Parathyroid adenoma (tissue), 2 donors: ENCODE results near the gene ZNF688.
A peak's percentile ranks its signal among the peaks of the same experiment; 100 is the strongest.

Source experiments
- H2AFZ ChIP-seq: fragments of 300-600 bp; sonication (generic); one replicate; pipeline ENCODE4 v1.7.0; 2017; ENCODE audit warnings: antibody characterized with exemption, mild to moderate bottlenecking
- H3K27ac ChIP-seq: fragments of 300-600 bp; sonication (generic); one replicate; pipeline ENCODE4 v1.7.0; 2017
- H3K27me3 ChIP-seq: fragments of 300-600 bp; sonication (generic); one replicate; pipeline ENCODE4 v1.7.0; 2017; ENCODE audit warnings: low read length; ENCODE audit not compliant: control insufficient read depth, insufficient read depth
- H3K36me3 ChIP-seq: fragments of 300-600 bp; sonication (generic); one replicate; pipeline ENCODE4 v1.7.0; 2017; ENCODE audit warnings: low read length; ENCODE audit not compliant: control insufficient read depth, insufficient read depth
- H3K4me1 ChIP-seq: fragments of 300-600 bp; sonication (generic); one replicate; pipeline ENCODE4 v1.7.0; 2017; ENCODE audit warnings: control low read depth
- H3K4me2 ChIP-seq: fragments of 300-600 bp; sonication (generic); one replicate; pipeline ENCODE4 v1.7.0; 2017; ENCODE audit warnings: low read length
- H3K4me3 ChIP-seq: fragments of 300-600 bp; sonication (generic); one replicate; pipeline ENCODE4 v1.7.0; 2017; ENCODE audit warnings: low read depth, low read length
- H3K79me2 ChIP-seq: fragments of 300-600 bp; sonication (generic); one replicate; pipeline ENCODE4 v1.7.0; 2017; ENCODE audit warnings: control low read depth
- H3K9ac ChIP-seq: fragments of 300-600 bp; sonication (generic); one replicate; pipeline ENCODE4 v1.7.0; 2017; ENCODE audit warnings: mild to moderate bottlenecking
- H3K9me3 ChIP-seq: fragments of 300-600 bp; sonication (generic); one replicate; pipeline ENCODE4 v1.7.0; 2017; ENCODE audit warnings: low read length; ENCODE audit not compliant: control insufficient read depth
- CTCF ChIP-seq: fragments of 300-600 bp; sonication (generic); IDR thresholded peaks from one replicate; pipeline ENCODE4 v1.7.0; 2017; ENCODE audit warnings: antibody characterized with exemption, mild to moderate bottlenecking
- donor health status: primary hyperparathyroidism.

ZNF688 gene

GRCh38 chr16:30527635-30528178 lies 43.8 kb downstream of the ZNF688 start:
- no peaks in the 10 kb centered on the region for H3K36me3 ChIP-seq
- H3K9me3 ChIP-seq, result no peaks in the 10 kb centered on the region
- peaks cover 5% of the 10 kb centered on the region for H3K79me2 ChIP-seq
- H3K4me1 ChIP-seq, result peaks cover 8% of the 10 kb centered on the region
- peak overlapping the region; percentile 76 for H3K4me2 ChIP-seq
- peak overlapping the region; percentile 97 for H3K4me3 ChIP-seq
- no peak overlapping the region for H3K9ac ChIP-seq
- no peak for TF ChIP-seq CTCF
- H3K27me3 ChIP-seq, result no peaks in the 10 kb centered on the region
- H2AFZ ChIP-seq, result peak overlapping the region; percentile 99
- H3K27ac ChIP-seq, result peak overlapping the region; percentile 100

- H3K4me1 ChIP-seq, result peaks cover 12% of the 10 kb centered on the region
- peak overlapping the region; percentile 97 for H3K4me3 ChIP-seq
- no peaks in the 10 kb centered on the region for H3K79me2 ChIP-seq
- H3K27ac ChIP-seq, result peak overlapping the region; percentile 100
- H3K36me3 ChIP-seq, result no peaks in the 10 kb centered on the region
- H3K27me3 ChIP-seq, result no peaks in the 10 kb centered on the region
- H3K4me2 ChIP-seq, result peak overlapping the region; percentile 94
- H3K9me3 ChIP-seq, result no peaks in the 10 kb centered on the region
- peak overlapping the region; percentile 99 for H2AFZ ChIP-seq
- TF ChIP-seq CTCF, result peak; percentile 33
- peak overlapping the region; percentile 99 for H3K9ac ChIP-seq
Observed at GRCh38 chr16:30526823-30527634, 44.5 kb downstream of the ZNF688 start.

- peak within 1 kb of the TSS; percentile 94 for H3K4me2 ChIP-seq
- no peaks in the 10 kb centered on the region for H3K27me3 ChIP-seq
- no peaks in the 10 kb centered on the region for H3K36me3 ChIP-seq
- H3K9ac ChIP-seq, result peak within 1 kb of the TSS; percentile 99
- H3K27ac ChIP-seq, result peak within 1 kb of the TSS; percentile 100
- H3K4me3 ChIP-seq, result peak within 1 kb of the TSS; percentile 97
- no peaks in the 10 kb centered on the region for H3K79me2 ChIP-seq
- H3K9me3 ChIP-seq, result no peaks in the 10 kb centered on the region
- no peak for TF ChIP-seq CTCF
- peak within 1 kb of the TSS; percentile 99 for H2AFZ ChIP-seq
- peaks cover 13% of the 10 kb centered on the region for H3K4me1 ChIP-seq
Observed at GRCh38 chr16:30526137-30526822, 45.2 kb downstream of the ZNF688 start, which contains the start of gene ZNF768. Gene ZNF768 (minus strand): TSS chr16:30526566. CDS start chr16:30526413, 153 bp downstream.

- Histone ChIP-seq H3K9me3 (no peaks in the 10 kb centered on the region), H3K9ac (no peak overlapping the region), H3K27ac (peak overlapping the region; percentile 100), H2AFZ (peak overlapping the region; percentile 79), H3K4me1 (peaks cover 13% of the 10 kb centered on the region), H3K36me3 (no peaks in the 10 kb centered on the region), H3K79me2 (no peaks in the 10 kb centered on the region), H3K4me2 (peak overlapping the region; percentile 88), H3K4me3 (peak overlapping the region; percentile 79), H3K27me3 (no peaks in the 10 kb centered on the region)
- TF ChIP-seq CTCF, result no peak
Observed at GRCh38 chr16:30525844-30526136, 45.7 kb downstream of the ZNF688 start.
